Cardiac fibroblast (primary cell): ENCODE data around the gene CDSN.

Source experiments
- DNase-seq, 2 donors: peaks; one replicate each; pipeline versions ENCODE4 v3.0.0 to v3.0.0-alpha.2; 2010; ENCODE audit warnings: low read depth in 2 of 2
- H3K4me3 ChIP-seq, 2 donors: replicated peaks in 1 of 2; 1 replicate in 1 of 2; 2 replicates in 1 of 2; pipeline ENCODE4 v1.5.1; 2011; ENCODE audit warnings: low read depth in 2 of 2, low read length in 2 of 2, mild to moderate bottlenecking in 2 of 2, moderate library complexity in 1 of 2
- CTCF ChIP-seq: IDR thresholded peaks from one replicate; pipeline ENCODE4 v1.5.1; 2011; ENCODE audit warnings: low read depth, mild to moderate bottlenecking, low read length, inconsistent platforms

The CDSN gene

GRCh38 chr6:31144296-31144969 lies 24.2 kb upstream of the CDSN start:
- TF ChIP-seq CTCF, result no peak

GRCh38 chr6:31143148-31143547 lies 22.9 kb upstream of the CDSN start:
- DNase-seq, result peak; percentile 82 to 92
- no peak overlapping the region for H3K4me3 ChIP-seq
- no peak for TF ChIP-seq CTCF

More at GRCh38 chr6:31144296-31144969, 24.2 kb upstream of the CDSN start:
- DNase-seq, result no peak
- no peak overlapping the region for H3K4me3 ChIP-seq

DNA sequence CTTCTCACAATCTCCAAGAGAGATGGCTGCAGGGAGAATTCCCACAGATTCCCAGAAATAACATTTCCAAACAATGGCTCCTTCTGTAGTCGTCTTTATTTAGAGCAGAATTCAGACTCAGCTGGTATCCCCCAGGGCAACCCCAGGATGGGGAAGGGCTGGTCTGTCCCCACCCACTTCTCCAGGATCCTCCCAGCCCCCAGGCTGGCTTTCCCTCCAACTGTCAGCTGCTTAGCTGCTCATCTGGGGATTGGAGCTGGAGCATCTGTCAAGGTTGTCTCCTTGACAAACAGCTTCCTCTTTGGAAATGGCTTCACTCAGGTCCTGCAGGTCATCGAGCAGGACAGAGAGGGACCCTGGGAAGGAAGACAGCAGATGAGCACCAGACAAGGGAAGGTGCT lies 22.1 kb upstream of the CDSN start:
- H3K4me3 ChIP-seq, result no peak overlapping the region
- no peak for TF ChIP-seq CTCF

DNA sequence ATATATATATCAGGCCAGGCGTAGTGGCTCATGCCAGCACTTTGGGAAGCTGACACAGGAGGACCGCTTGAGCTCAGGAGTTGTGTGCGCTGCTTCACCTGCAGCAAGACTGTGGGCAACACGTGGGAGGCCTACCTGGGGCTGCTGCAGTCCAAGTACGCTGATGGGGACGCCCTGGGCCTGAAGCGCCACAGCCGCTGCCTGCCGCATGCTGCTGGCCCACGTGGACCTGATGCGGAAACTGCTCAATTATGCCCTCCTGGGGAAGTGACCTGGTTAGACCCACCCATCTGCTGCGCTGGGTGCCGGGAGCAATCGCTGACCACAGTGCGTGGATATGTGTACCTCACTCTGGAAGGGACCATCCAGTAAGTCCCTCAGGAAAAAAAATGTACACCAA lies 20.4 kb upstream of the CDSN start:
- TF ChIP-seq CTCF, result no peak
- DNase-seq, result no peak
- H3K4me3 ChIP-seq, result no peak overlapping the region

More for the DNA sequence above, 22.1 kb upstream of the CDSN start:
- DNase-seq, result no peak

- peak in 1 of 2 donors; percentile 76 for DNase-seq
- no peak for TF ChIP-seq CTCF
- H3K4me3 ChIP-seq, result no peak overlapping the region
Observed at GRCh38 chr6:31139599-31139998, 19.4 kb upstream of the CDSN start.

DNA sequence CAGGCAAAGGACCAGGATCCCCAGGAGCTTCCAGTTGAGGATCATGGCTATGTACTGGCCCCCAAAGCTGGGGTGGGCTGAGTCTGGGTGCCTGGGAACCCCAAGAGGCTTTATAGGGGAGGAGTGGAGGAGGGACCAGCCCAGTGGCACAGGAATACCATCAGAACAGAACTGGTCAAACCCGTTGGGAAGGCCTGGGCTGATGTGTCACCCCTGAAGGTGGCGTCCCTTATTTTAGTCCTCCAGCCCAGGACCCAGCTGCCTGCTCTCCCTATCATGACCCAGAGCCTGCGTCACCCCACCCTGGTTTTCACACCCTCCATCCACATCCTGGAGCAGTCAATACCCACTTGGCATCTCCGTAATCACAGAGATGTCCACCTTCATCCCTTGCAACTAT lies 18.7 kb upstream of the CDSN start, which contains the start of gene PSORS1C2:
PSORS1C2 (minus strand) TSS at position 85 of the 400 bp plus-strand sequence; CDS start at position 45, 40 bp downstream.
- TF ChIP-seq CTCF, result no peak
- DNase-seq, result no peak
- no peak within 1 kb of the TSS for H3K4me3 ChIP-seq

DNA sequence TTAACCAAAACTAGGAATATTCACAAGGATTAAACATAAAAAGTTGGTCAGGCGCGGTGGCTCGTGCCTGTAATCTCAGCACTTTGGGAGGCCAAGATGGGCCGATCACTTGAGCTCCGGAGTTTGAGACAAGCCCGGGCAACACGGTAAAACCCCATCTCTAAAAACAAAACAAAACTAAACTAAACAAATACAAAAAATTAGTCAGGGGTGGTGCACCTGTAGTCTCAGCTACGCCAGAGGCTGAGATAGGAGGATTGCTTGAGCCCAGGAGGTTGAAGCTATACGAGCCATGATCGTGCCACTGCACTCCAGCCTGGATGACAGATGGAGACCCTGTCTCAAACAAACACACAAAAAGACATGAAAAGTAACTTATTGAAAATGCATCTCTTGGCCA lies 15.5 kb upstream of the CDSN start:
- H3K4me3 ChIP-seq, result no peak overlapping the region
- DNase-seq, result no peak
- TF ChIP-seq CTCF, result no peak
